Natural killer cell (primary cell): ENCODE results near the gene NAA38. TPM values are rescaled to one million over a fixed set of nuclear protein-coding genes. Genes with fewer than 3 reads are reported as not detected.

Experiments
- ATAC-seq, 3 donors: fragments of 150-1000 bp in 2 of 3; fragments of 200-7000 bp in 1 of 3; cut with Tn5 transposase; 1 replicate in 1 of 3; 2 replicates in 2 of 3; pipeline ENCODE4 v1.10.0; 2021; ENCODE audit warnings: mild to moderate bottlenecking in 2 of 3, moderate library complexity in 2 of 3
- DNase-seq, 2 donors: peaks; one replicate each; pipeline versions ENCODE4 v3.0.0 to v3.0.0-alpha.2; 2013 to 2021; ENCODE audit warnings: mixed read lengths in 1 of 2
- H3K27ac ChIP-seq: one replicate; pipeline ENCODE4 v1.5.1; 2013; ENCODE audit warnings: mild to moderate bottlenecking, low read length
- H3K27me3 ChIP-seq: one replicate; pipeline ENCODE4 v1.6.1; 2013; ENCODE audit warnings: low read length; ENCODE audit not compliant: control insufficient read depth, insufficient read depth
- H3K36me3 ChIP-seq: one replicate; pipeline ENCODE4 v1.6.1; 2013; ENCODE audit warnings: low read length; ENCODE audit not compliant: control insufficient read depth, insufficient read depth
- H3K4me1 ChIP-seq: one replicate; pipeline ENCODE4 v1.6.1; 2013; ENCODE audit warnings: low read length; ENCODE audit not compliant: control insufficient read depth, insufficient read depth
- H3K4me3 ChIP-seq: one replicate; pipeline ENCODE4 v1.5.1; 2013; ENCODE audit warnings: low read length
- H3K9me3 ChIP-seq: one replicate; pipeline ENCODE4 v1.6.1; 2013; ENCODE audit warnings: low read length; ENCODE audit not compliant: control insufficient read depth, insufficient read depth
- H3K27ac Mint-ChIP-seq, 2 donors: one replicate each; pipeline ENCODE4 v1.8.0; 2022; ENCODE audit warnings: mild to moderate bottlenecking in 2 of 2, mixed read lengths in 2 of 2, moderate library complexity in 1 of 2
- H3K27me3 Mint-ChIP-seq, 2 donors: one replicate each; pipeline ENCODE4 v1.8.0; 2022; ENCODE audit warnings: low read depth in 2 of 2, mixed read lengths in 2 of 2
- H3K36me3 Mint-ChIP-seq: one replicate; pipeline ENCODE4 v1.8.0; 2022; ENCODE audit warnings: mixed read lengths
- H3K4me1 Mint-ChIP-seq, 2 donors: one replicate each; pipeline ENCODE4 v1.8.0; 2022; ENCODE audit warnings: mixed read lengths in 2 of 2
- H3K4me3 Mint-ChIP-seq: one replicate; pipeline ENCODE4 v1.8.0; 2022; ENCODE audit warnings: mild to moderate bottlenecking, moderate library complexity, mixed read lengths
- H3K9me3 Mint-ChIP-seq, 2 donors: one replicate each; pipeline ENCODE4 v1.8.0; 2022; ENCODE audit warnings: mixed read lengths in 2 of 2
- CTCF ChIP-seq: fragments of 200-600 bp; IDR thresholded peaks from one replicate; pipeline ENCODE4 v1.8.0; 2022; ENCODE audit warnings: antibody characterized with exemption
- WGBS: methylation state at CpG from one replicate; pipeline ENCODE4 v1.1.7; 2013; ENCODE audit warnings: missing lambda C conversion rate; ENCODE audit not compliant: insufficient coverage; 5-methylcytosine and 5-hydroxymethylcytosine counted together
- intact Hi-C: fragments of 100-400 bp; cut with micrococcal nuclease; formaldehyde crosslinking; loops from one replicate; pipeline ENCODE4 v1.14.2; 2022
- total RNA-seq, 4 donors: library from RNA; stranded (reverse); fragments of 120-200 nt in 1 of 4; gene quantifications; one replicate each; pipeline versions ENCODE4 v1.2.3 to v1.2.4, GENCODE V29; 2013 to 2022

Gene NAA38
- total RNA-seq, 3 donors from 2014 or later (not counting 1 experiment from before 2014, with no cell fraction given): 35.9 to 40.3 (median 37.3) TPM

GRCh38 chr17:7882068-7882467 lies 24.7 kb upstream of the NAA38 start:
- Mint-ChIP-seq H3K4me1 (no peaks in the 10 kb centered on the region), H3K36me3 (no peaks in the 10 kb centered on the region), H3K9me3 (no peaks in the 10 kb centered on the region), H3K4me3 (no peak overlapping the region), H3K27ac (no peak overlapping the region), H3K27me3 (no peaks in the 10 kb centered on the region)
- Histone ChIP-seq H3K4me1 (peaks cover 24% of the 10 kb centered on the region), H3K27me3 (no peaks in the 10 kb centered on the region), H3K36me3 (peaks cover 27% of the 10 kb centered on the region), H3K4me3 (no peak overlapping the region), H3K9me3 (no peaks in the 10 kb centered on the region), H3K27ac (no peak overlapping the region)
- WGBS: 76% methylated on average over 3 of the region's 7 CpGs
- no peak for ATAC-seq
- DNase-seq: peak in 1 of 2 donors; percentile 25
- no peak for TF ChIP-seq CTCF
- intact Hi-C loops: no loop called here

- no peaks in the 10 kb centered on the region for H3K36me3 Mint-ChIP-seq
- Histone ChIP-seq H3K27ac (no peak overlapping the region), H3K9me3 (no peaks in the 10 kb centered on the region), H3K4me1 (peaks cover 18% of the 10 kb centered on the region), H3K36me3 (peaks cover 28% of the 10 kb centered on the region), H3K27me3 (no peaks in the 10 kb centered on the region), H3K4me3 (no peak overlapping the region)
- no peak for DNase-seq
- 58% methylated on average over 7 of the region's 7 CpGs for WGBS
- H3K4me3 Mint-ChIP-seq: no peak overlapping the region
- peaks cover 2 to 3% of the 10 kb centered on the region in 2 donors for H3K4me1 Mint-ChIP-seq
- H3K27me3 Mint-ChIP-seq: no peaks in the 10 kb centered on the region
- H3K27ac Mint-ChIP-seq: no peak overlapping the region
- TF ChIP-seq CTCF: no peak
- H3K9me3 Mint-ChIP-seq: no peaks in the 10 kb centered on the region
- no peak for ATAC-seq
- intact Hi-C loops: no loop called here
Observed at GRCh38 chr17:7881276-7882054, 24.1 kb upstream of the NAA38 start.

- no peaks in the 10 kb centered on the region for H3K9me3 Mint-ChIP-seq
- H3K36me3 Mint-ChIP-seq: no peaks in the 10 kb centered on the region
Observed at GRCh38 chr17:7880076-7880868, 22.9 kb upstream of the NAA38 start.

More at GRCh38 chr17:7880076-7880868, 22.9 kb upstream of the NAA38 start:
- Histone ChIP-seq H3K4me3 (no peak overlapping the region), H3K27ac (no peak overlapping the region), H3K9me3 (no peaks in the 10 kb centered on the region), H3K4me1 (peaks cover 8% of the 10 kb centered on the region), H3K36me3 (peaks cover 33% of the 10 kb centered on the region), H3K27me3 (no peaks in the 10 kb centered on the region)
- Mint-ChIP-seq H3K27me3 (no peaks in the 10 kb centered on the region), H3K27ac (no peak overlapping the region), H3K4me3 (no peak overlapping the region), H3K4me1 (peaks cover 6 to 8% of the 10 kb centered on the region in 2 donors)
- TF ChIP-seq CTCF: no peak
- 85% methylated on average over 3 of the region's 3 CpGs for WGBS
- no peak for DNase-seq
- ATAC-seq: no peak
- intact Hi-C loops: no loop called here
